Endothelial cell of umbilical vein (primary cell): ENCODE results near the gene VRK1. TPM values are rescaled to one million over a fixed set of nuclear protein-coding genes. Genes with fewer than 3 reads are reported as not detected.

Experiments used
- BruUV-seq: library from RNA; stranded (reverse); fragments of 400-500 nt; replicated peaks from 2 replicates; lab custom pipeline; 2021; lab: Mats Ljungman, UMichigan
- CTCF ChIA-PET: fragments of 300-600, 350-600 bp; sonication (Branson Sonifier 250); formaldehyde crosslinking; loops from one replicate; lab custom pipeline; 2021; ENCODE audit warnings: antibody characterized with exemption, inconsistent platforms; lab: Charles Lee
- POLR2A ChIA-PET: fragments of 300-600, 350-600 bp; sonication (Branson Sonifier 250); formaldehyde crosslinking; loops from one replicate; lab custom pipeline; 2021; ENCODE audit warnings: antibody characterized with exemption, inconsistent platforms; lab: Charles Lee
- DNase-seq: peaks from one replicate; pipeline ENCODE4 v3.0.0-alpha.2; 2011; ENCODE audit warnings: low read depth, low spot score
- FAIRE-seq: peaks from 2 replicates; lab custom pipeline; 2011; peaks lifted over from hg19 to GRCh38; lab: Jason Lieb, UNC
- H2AFZ ChIP-seq: 2 replicates; pipeline ENCODE4 v1.6.0; 2012; ENCODE audit warnings: low read depth, low read length, control low read depth, inconsistent platforms
- H3K27ac ChIP-seq: 2 replicates; pipeline ENCODE4 v1.5.1; 2011; ENCODE audit warnings: low read depth, mild to moderate bottlenecking, control low read depth, low read length, moderate library complexity; ENCODE audit not compliant: insufficient read depth
- H3K27me3 ChIP-seq, 2 experiments: 2 replicates each; pipeline versions ENCODE4 v1.6.0 to v1.6.1; 2011; ENCODE audit warnings: low read length in 2 of 2, mixed read lengths in 1 of 2; ENCODE audit not compliant: control insufficient read depth in 2 of 2, insufficient read depth in 2 of 2
- H3K36me3 ChIP-seq, 2 experiments: 2 replicates in 1 of 2; 3 replicates in 1 of 2; pipeline ENCODE4 v1.5.1; 2011; ENCODE audit warnings: low read length in 2 of 2, mild to moderate bottlenecking in 1 of 2, moderate library complexity in 1 of 2; ENCODE audit not compliant: control insufficient read depth in 2 of 2, insufficient read depth in 2 of 2; ENCODE audit errors: extremely low read depth in 1 of 2
- H3K4me1 ChIP-seq: 3 replicates; pipeline ENCODE4 v1.5.1; 2011; ENCODE audit warnings: mild to moderate bottlenecking, low read length; ENCODE audit not compliant: control insufficient read depth, insufficient read depth; ENCODE audit errors: extremely low read depth
- H3K4me2 ChIP-seq: 2 replicates; pipeline ENCODE4 v1.6.1; 2011; ENCODE audit warnings: low read length, control low read depth, mixed read lengths; ENCODE audit not compliant: insufficient read depth
- H3K4me3 ChIP-seq, 3 experiments: fragments of 200-600 bp in 1 of 3; sonication (generic), shearing (Covaris generic) in 1 of 3; replicated peaks in 1 of 3; 2 replicates each; pipeline ENCODE4 v1.5.1; 2011 to 2016; ENCODE audit warnings: control low read depth in 3 of 3, low read length in 3 of 3, mild to moderate bottlenecking in 2 of 3, inconsistent platforms in 1 of 3, low read depth in 1 of 3, moderate library complexity in 1 of 3; ENCODE audit not compliant: insufficient read depth in 1 of 3
- H3K79me2 ChIP-seq: 2 replicates; pipeline ENCODE4 v1.6.0; 2012; ENCODE audit warnings: low read length, inconsistent platforms; ENCODE audit not compliant: control insufficient read depth, insufficient read depth
- H3K9ac ChIP-seq: replicated peaks from 2 replicates; pipeline ENCODE3; 2011; ENCODE audit warnings: low read length, control low read depth; ENCODE audit not compliant: insufficient read depth; ENCODE audit errors: extremely low read depth
- H3K9me1 ChIP-seq: replicated peaks from 3 replicates; pipeline ENCODE4 v1.6.0; 2011; ENCODE audit warnings: mild to moderate bottlenecking, low read length; ENCODE audit not compliant: control insufficient read depth, insufficient read depth; ENCODE audit errors: extremely low read depth
- H3K9me3 ChIP-seq: replicated peaks from 2 replicates; pipeline ENCODE4 v1.5.1; 2012; ENCODE audit warnings: low read length, inconsistent platforms; ENCODE audit not compliant: control insufficient read depth, insufficient read depth
- H4K20me1 ChIP-seq: replicated peaks from 2 replicates; pipeline ENCODE3; 2011; ENCODE audit warnings: mild to moderate bottlenecking, low read length; ENCODE audit not compliant: control insufficient read depth, insufficient read depth; ENCODE audit errors: extremely low read depth
- CTCF ChIP-seq, 2 donors: IDR thresholded peaks; 1 replicate in 1 of 2; 2 replicates in 1 of 2; pipeline ENCODE4 v1.5.1; 2011; ENCODE audit warnings: low read length in 2 of 2, mild to moderate bottlenecking in 2 of 2, moderate library complexity in 2 of 2, control low read depth in 1 of 2, inconsistent platforms in 1 of 2, low read depth in 1 of 2; ENCODE audit not compliant: insufficient read depth in 1 of 2; ENCODE audit errors: extremely low read depth in 1 of 2
- FOS ChIP-seq: IDR thresholded peaks from 2 replicates; pipeline ENCODE4 v1.6.1; 2011; ENCODE audit warnings: mild to moderate bottlenecking, low read length, moderate library complexity, borderline replicate concordance; ENCODE audit not compliant: insufficient read depth
- GATA2 ChIP-seq: IDR thresholded peaks from 2 replicates; pipeline ENCODE4 v1.7.0; 2011; ENCODE audit warnings: low read depth, mild to moderate bottlenecking, moderate library complexity, mixed read lengths, low read length; ENCODE audit not compliant: insufficient read length, insufficient read depth
- JUN ChIP-seq: IDR thresholded peaks from 2 replicates; pipeline ENCODE4 v1.6.1; 2011; ENCODE audit warnings: borderline replicate concordance, low read depth; ENCODE audit not compliant: insufficient read length, insufficient read depth
- MYC ChIP-seq: IDR thresholded peaks from one replicate; pipeline ENCODE4 v1.6.1; 2011; ENCODE audit warnings: mild to moderate bottlenecking, low read depth, low read length
- POLR2A ChIP-seq: IDR thresholded peaks from 2 replicates; pipeline ENCODE4 v1.6.1; 2012; ENCODE audit warnings: low read depth, mild to moderate bottlenecking, control low read depth, low read length
- dilution Hi-C: fragments of 300-500 bp; cut with MboI; formaldehyde crosslinking; loops from one replicate; pipeline ENCODE4 v1.15.0; 2019; ENCODE audit warnings: low sequenced_read_pairs; ENCODE audit not compliant: extremely low pct_ligation_motif_present
- intact Hi-C: fragments of 100-400 bp; cut with micrococcal nuclease; formaldehyde crosslinking; loops from one replicate; pipeline ENCODE4 v1.10.0; 2022
- polyA plus RNA-seq, 4 experiments: library from polyadenylated mRNA; depleted of rRNA in 3 of 4; stranded (reverse) in 3 of 4; unstranded in 1 of 4; fragments of >200 nt; gene quantifications; 2 replicates each; pipeline versions ENCODE4 v1.2.1 to v1.2.3, GENCODE V29; 2011 to 2012; ENCODE audit warnings: missing spikeins in 1 of 4
- total RNA-seq: library from RNA; stranded (reverse); gene quantifications from 2 replicates; pipeline ENCODE4 v1.2.3, GENCODE V29; 2021

The VRK1 gene
- total and polyA plus RNA-seq, 2 donors (not counting 3 experiments of a cell fraction or from before 2014, with no cell fraction given), result 7.1 to 31.7 TPM

GRCh38 chr14:96930526-96930925 lies 133.3 kb downstream of the VRK1 start:
- H3K79me2 ChIP-seq, result no peaks in the 10 kb centered on the region
- no peak overlapping the region for H3K9ac ChIP-seq
- FAIRE-seq (no peak), DNase-seq (no peak)
- no peaks in the 10 kb centered on the region for H3K4me1 ChIP-seq
- ChIA-PET CTCF (no interaction called here), POLR2A (no interaction called here)
- dilution Hi-C loops, result no loop called here
- H3K4me3 ChIP-seq, result no peak overlapping the region
- no peak overlapping the region for H2AFZ ChIP-seq
- intact Hi-C loops, result no loop called here
- H3K9me1 ChIP-seq, result no peaks in the 10 kb centered on the region
- H3K27ac ChIP-seq, result no peak overlapping the region
- H3K4me2 ChIP-seq, result no peak overlapping the region
- no peaks in the 10 kb centered on the region for H4K20me1 ChIP-seq
- no peaks in the 10 kb centered on the region for H3K9me3 ChIP-seq
- BruUV-seq, result no TSS peak
- H3K27me3 ChIP-seq, result no peaks in the 10 kb centered on the region
- no peaks in the 10 kb centered on the region for H3K36me3 ChIP-seq
- no peak for TF ChIP-seq JUN
- TF ChIP-seq FOS, result no peak
- TF ChIP-seq POLR2A, result no peak
- no peak for TF ChIP-seq CTCF (IDR thresholded peaks at IDR 0.05; ENCODE audit: extremely low read depth in 1 of 2, insufficient read depth in 1 of 2, low read depth in 1 of 2, low read length in 2 of 2)
- no peak for TF ChIP-seq GATA2
- TF ChIP-seq MYC, result no peak
